ENCODE data around the gene HNRNPD. TPM values are rescaled to one million over a fixed set of nuclear protein-coding genes. Genes with fewer than 3 reads are reported as not detected.
A peak's percentile ranks its signal among the peaks of the same experiment; 100 is the strongest.
"Not testable (repeated sequence)": the region's sequence is repeated elsewhere in the genome, so short reads cannot be mapped to it uniquely, and the experiment has no call there.

Gene HNRNPD
- total RNA-seq, 6 experiments from 2014 or later = 149 to 284 (median 243) TPM

DNA sequence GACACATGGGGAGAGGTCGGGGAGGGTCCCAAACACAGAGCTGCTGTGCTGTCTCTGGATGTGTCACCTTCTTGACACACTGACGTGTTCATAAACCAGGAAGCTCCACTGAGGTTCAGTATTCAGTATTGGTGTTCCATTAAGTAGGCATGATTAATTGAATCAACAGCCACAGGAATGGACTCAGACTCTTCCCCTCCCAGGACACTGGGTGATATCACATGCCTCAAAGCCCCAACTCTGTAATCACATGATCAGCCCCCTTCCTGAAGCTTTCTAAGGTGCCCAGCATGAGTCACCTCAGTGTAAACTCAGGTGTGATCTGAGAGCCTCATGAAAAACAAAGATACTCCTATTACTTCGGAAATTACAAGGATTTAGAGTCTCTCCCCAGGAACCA is 21.1 kb upstream of the HNRNPD start:
- no peaks in the 10 kb centered on the region for H3K9me3 Mint-ChIP-seq
- TF ChIP-seq, protein P1, sequence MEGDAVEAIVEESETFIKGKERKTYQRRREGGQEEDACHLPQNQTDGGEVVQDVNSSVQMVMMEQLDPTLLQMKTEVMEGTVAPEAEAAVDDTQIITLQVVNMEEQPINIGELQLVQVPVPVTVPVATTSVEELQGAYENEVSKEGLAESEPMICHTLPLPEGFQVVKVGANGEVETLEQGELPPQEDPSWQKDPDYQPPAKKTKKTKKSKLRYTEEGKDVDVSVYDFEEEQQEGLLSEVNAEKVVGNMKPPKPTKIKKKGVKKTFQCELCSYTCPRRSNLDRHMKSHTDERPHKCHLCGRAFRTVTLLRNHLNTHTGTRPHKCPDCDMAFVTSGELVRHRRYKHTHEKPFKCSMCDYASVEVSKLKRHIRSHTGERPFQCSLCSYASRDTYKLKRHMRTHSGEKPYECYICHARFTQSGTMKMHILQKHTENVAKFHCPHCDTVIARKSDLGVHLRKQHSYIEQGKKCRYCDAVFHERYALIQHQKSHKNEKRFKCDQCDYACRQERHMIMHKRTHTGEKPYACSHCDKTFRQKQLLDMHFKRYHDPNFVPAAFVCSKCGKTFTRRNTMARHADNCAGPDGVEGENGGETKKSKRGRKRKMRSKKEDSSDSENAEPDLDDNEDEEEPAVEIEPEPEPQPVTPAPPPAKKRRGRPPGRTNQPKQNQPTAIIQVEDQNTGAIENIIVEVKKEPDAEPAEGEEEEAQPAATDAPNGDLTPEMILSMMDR (IDR thresholded peaks at IDR 0.05) = no peak
- peaks cover 5% of the 10 kb centered on the region; the same call in 1 of the 2 replicates for H3K27me3 Mint-ChIP-seq (ENCODE audit: insufficient read depth)
- H3K4me3 Mint-ChIP-seq = no peak overlapping the region
- DNase-seq = no peak
- H3K4me1 Mint-ChIP-seq (ENCODE audit: low read depth) = no peaks in the 10 kb centered on the region
- no peaks in the 10 kb centered on the region for H3K36me3 Mint-ChIP-seq (ENCODE audit: low read depth)
- H3K27ac Mint-ChIP-seq = no peak overlapping the region

DNA sequence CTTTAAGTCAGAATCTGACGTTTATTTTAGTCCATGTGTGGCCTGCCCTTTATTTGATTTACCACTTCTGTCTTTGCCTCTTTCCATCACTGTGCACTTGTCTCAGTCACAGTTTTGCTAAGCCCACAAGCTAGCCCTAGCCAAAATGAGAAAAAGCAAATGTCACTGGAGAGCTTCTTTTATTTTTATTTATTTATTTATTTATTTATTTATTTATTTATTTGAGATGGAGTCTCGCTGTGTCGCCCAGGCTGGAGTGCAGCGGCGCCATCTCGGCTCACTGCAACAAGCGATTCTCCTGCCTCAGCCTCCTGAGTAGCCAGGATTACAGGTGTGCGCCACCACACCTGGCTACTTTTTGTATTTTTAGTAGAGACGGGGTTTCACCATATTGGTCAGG is 16.3 kb upstream of the HNRNPD start:
- not testable (repeated sequence) for H3K27me3 Mint-ChIP-seq (ENCODE audit: insufficient read depth); H3K36me3 Mint-ChIP-seq (ENCODE audit: low read depth); H3K27ac Mint-ChIP-seq; H3K4me1 Mint-ChIP-seq (ENCODE audit: low read depth); DNase-seq; H3K4me3 Mint-ChIP-seq; H3K9me3 Mint-ChIP-seq

DNA sequence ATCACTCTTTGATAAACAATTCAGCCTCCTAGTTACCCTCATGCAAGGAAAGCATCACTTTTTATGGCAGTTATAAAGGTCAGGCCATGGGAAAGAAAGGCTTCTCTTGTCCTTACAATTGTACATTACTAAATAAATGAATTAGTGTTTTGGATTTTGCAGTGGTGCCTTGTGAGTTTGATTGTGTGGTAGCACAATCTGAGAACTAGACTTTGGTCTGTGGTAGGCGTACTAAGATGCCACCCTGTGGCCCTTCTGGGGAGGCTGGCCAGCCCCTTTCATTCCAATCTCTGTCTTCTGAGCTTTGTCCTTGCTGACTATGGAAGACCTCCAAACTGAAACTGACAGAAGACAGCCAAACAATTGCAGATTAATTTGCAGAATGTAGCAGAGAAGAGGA is 14.6 kb upstream of the HNRNPD start:
- Mint-ChIP-seq H3K4me3 (no peak overlapping the region), H3K36me3 (ENCODE audit: low read depth) (no peaks in the 10 kb centered on the region), H3K4me1 (ENCODE audit: low read depth) (no peaks in the 10 kb centered on the region), H3K9me3 (no peaks in the 10 kb centered on the region; the same call in 1 of the 2 replicates), H3K27me3 (ENCODE audit: insufficient read depth) (peaks cover 1% of the 10 kb centered on the region), H3K27ac (no peak overlapping the region)
- TF ChIP-seq, protein P1 (IDR thresholded peaks at IDR 0.05) = no peak
- DNase-seq = no peak

DNA sequence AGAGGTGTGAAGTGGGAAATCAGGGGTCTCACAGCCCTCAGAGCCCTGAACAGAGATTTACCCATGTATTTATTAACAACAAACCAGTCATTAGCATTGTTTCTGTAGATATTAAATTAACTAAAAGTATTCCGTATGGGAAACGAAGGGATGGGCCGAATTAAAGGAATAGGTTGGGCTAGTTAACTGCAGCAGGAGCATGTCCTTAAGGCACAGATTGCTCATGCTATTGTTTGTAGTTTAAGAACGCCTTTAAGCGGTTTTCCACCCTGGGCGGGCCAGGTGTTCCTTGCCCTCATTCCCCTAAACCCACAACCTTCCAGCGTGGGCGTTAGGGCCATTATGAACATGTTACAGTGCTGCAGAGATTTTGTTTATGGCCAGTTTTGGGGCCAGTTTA is 12.5 kb upstream of the HNRNPD start:
- not testable (repeated sequence) for H3K27ac Mint-ChIP-seq; H3K4me1 Mint-ChIP-seq (ENCODE audit: low read depth); DNase-seq; H3K4me3 Mint-ChIP-seq; H3K9me3 Mint-ChIP-seq; H3K27me3 Mint-ChIP-seq (ENCODE audit: insufficient read depth); H3K36me3 Mint-ChIP-seq (ENCODE audit: low read depth)

DNA sequence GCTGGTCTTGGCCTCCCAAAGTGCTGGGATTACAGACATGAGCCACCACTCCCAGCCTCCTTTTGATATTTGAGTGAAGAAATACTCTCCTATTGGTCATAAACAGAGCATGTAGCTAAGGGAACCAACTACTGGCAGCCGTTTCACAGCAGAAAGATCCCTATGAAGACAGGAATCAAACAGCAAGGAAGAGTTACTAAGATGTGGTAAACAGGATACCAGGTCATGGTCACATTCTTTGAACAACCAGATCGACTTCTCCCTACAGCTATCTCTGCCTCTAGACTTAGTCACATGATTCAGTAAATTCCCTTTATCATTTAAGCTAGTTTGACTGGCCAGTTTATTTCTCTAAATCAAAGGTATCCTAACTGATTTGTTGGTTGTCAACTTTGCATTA is 9.0 kb upstream of the HNRNPD start:
- no peaks in the 10 kb centered on the region; the same call in 1 of the 2 replicates for H3K9me3 Mint-ChIP-seq
- H3K4me1 Mint-ChIP-seq (ENCODE audit: low read depth) = 0 out of 2 replicates have a peak, but pooled peaks cover 2% of the 10 kb centered on the region
- no peak overlapping the region for H3K27ac Mint-ChIP-seq
- peaks cover 2% of the 10 kb centered on the region for H3K27me3 Mint-ChIP-seq (ENCODE audit: insufficient read depth)
- no peak overlapping the region for H3K4me3 Mint-ChIP-seq
- DNase-seq = no peak
- peaks cover 7% of the 10 kb centered on the region; the same call in 1 of the 2 replicates for H3K36me3 Mint-ChIP-seq (ENCODE audit: low read depth)
- TF ChIP-seq, protein P1 (IDR thresholded peaks at IDR 0.05) = no peak

DNA sequence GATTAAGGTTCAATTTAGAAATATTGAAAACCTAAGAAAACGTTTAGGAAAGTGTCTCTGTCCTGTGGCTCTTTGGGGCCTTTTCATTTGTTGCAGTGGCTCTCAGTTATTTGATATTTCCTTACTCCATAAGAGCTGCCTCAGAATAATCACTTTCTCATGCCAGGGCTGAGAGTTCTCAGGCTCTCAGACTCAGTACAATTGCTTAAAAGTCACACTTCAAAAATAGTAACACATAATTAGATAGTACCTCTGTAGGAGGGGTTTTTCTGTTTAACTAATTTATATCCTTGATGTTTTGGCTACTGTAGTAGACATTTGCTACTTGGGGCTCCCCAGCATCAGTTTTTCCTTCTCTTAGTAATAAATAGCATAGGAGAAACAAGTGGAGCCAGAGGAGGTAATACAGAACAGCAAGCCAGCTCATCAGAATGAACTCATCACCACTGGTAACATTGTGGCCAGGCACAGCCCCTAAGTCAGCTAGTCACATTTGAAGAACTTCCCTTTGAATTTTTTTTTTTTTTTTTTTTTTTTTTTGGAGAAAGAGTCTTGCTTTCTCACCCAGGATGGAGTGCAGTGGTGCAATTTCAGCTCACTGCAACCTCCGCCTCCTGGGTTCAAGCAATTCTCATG is 8.0 kb upstream of the HNRNPD start:
- no peaks in the 10 kb centered on the region; the same call in 1 of the 2 replicates for H3K9me3 Mint-ChIP-seq
- peaks cover 10% of the 10 kb centered on the region; the same call in 1 of the 2 replicates for H3K36me3 Mint-ChIP-seq (ENCODE audit: low read depth)
- H3K4me3 Mint-ChIP-seq = no peak overlapping the region
- H3K27ac Mint-ChIP-seq = no peak overlapping the region
- H3K27me3 Mint-ChIP-seq (ENCODE audit: insufficient read depth) = peaks cover 2% of the 10 kb centered on the region
- peak; percentile 8 for DNase-seq
- 0 out of 2 replicates have a peak, but pooled peaks cover 5% of the 10 kb centered on the region for H3K4me1 Mint-ChIP-seq (ENCODE audit: low read depth)
- TF ChIP-seq, protein P1 (IDR thresholded peaks at IDR 0.05) = no peak
